Islet of Langerhans (tissue), 1 donor: ENCODE data around the gene VPS18.
A peak's percentile ranks its signal among the peaks of the same experiment; 100 is the strongest.

Experiments
- FAIRE-seq: peaks from one replicate; lab custom pipeline; 2011; peaks lifted over from hg19 to GRCh38; lab: Jason Lieb, UNC

The VPS18 gene

DNA sequence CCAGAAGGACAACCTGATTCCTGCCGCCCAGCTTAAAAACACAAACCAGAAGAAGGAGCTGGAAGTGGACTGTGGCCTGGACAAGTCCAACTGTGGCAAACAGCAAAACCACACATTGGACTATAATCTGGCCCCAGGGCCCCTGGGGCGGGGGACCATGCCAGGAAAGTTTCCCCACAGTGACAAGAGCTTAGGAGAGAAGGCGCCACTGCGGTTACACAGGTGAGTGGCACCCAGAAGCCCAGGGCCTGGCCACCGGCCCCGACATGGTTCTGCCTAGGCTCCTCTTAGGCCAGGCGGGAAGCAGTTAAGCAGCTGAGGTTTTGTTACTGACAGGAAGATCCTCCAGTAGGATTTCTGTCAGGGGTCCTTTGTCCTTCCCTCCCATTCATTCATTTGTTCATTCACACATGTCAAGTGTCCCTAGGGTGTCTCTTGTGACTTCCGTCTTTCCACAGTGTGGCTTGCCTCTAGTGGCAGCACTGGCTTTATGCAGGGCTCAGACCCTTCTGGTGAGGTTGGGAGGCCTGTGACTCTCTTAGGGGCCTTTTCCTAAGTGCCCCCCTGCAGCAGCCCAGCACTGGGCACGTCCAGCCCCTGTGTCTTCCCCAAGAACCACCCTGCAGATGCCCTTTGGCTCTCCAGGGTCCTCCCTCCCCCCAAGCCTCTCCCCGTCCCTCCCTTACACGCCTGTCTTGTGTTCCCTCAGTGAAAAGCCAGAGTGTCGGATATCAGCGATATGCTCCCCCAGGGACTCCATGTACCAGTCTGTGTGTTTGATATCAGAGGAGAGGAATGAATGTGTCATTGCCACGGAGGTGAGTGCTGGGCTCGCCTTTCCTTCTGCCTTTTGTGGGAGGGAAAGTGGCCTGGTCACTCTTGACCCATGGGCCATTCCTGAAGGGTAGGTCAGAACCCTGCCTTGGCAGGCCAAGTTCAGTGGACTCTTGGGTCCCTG is 42.7 kb downstream of the VPS18 start:
- FAIRE-seq: no peak

- no peak for FAIRE-seq
Measured at GRCh38 chr15:40937762-40938535, 43.7 kb downstream of the VPS18 start.

- FAIRE-seq: no peak
Measured at GRCh38 chr15:40938536-40938870, 44.3 kb downstream of the VPS18 start.

DNA sequence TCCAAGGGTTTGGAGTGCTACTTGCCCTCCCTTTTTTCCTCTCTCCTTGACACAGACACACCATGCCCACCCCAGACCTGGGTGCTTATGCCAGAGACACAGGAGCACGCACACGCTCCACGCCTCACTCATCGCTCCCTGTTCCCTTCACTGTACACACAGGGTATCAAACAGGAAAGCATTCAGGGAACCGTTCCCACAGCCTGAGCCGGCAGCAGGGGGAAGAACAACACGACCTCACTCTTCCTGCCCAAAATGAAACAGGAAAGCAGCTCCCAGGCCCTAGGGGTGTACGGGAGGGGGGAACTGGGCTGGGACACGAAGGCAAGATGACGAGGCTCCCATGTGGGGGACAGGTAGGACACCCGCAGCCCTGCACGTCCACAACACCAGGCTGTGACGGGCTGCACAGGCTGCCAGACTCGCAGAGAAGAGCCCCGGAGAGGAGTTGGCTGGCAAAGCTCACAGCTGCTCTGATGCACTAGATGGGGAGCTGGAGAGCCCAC is 46.1 kb downstream of the VPS18 start:
- no peak for FAIRE-seq

DNA sequence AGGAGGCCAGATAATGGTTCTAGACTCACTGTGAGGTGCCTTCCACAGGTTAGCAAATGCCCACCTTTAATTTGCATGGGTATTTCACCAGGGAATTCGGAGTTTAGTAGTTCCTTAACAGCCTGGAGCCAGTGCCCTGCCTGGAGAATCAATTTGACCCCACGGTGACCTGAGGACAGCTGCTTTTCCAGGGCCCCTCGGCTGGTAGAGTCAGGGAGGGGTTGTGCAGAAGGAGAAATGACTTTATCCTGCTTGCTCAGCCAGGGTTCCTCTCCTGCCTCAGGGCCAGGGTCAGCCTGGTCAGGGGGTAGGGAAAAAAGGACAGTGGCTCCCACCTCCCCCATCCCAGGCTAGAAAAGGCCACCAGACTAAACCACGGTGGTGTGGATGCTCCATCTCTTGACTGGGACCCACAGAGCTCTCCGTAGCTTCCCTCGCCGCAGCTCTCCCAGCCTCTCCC is 46.8 kb downstream of the VPS18 start:
- no peak for FAIRE-seq

DNA sequence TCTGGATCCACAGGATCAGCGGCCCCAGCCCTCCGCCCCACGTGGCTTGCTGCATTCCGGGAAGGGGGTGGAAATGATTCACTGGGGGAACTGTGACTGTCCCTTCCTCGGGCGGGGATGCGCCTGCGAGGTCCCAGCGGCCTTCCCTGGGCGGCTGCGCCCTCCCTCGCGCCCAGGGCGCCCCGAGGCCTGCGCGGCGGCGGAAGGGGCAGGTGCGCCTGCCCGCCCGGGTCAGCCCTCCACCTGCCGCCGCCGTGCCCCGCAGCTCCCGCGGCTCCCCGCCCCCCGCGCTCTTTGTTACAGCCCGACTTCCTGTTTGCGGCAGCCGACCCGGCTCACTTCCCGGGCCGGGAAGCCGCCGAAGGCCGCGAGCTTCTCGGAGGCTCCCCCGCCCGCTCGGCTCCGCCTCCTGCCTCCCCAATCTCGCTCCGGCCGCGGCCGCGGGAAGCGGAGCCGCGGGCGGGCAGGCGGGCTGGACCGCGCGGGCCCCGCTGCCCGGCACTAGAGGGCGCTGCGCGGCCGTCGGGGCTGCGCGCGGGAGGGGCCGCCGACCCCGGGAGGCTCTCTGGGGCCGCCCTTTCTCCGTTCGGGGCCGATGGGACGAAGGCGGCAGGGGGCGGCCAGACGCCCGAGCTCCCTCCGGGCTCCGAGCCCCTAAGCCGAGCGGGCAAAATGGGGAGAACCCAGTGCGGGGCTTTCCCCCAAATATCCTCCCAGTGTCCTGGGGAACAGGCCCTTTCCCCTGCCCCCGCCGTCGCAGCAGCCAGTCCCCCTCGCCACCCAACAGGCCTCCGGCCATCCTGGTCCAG is 47.5 kb downstream of the VPS18 start:
- no peak for FAIRE-seq

DNA sequence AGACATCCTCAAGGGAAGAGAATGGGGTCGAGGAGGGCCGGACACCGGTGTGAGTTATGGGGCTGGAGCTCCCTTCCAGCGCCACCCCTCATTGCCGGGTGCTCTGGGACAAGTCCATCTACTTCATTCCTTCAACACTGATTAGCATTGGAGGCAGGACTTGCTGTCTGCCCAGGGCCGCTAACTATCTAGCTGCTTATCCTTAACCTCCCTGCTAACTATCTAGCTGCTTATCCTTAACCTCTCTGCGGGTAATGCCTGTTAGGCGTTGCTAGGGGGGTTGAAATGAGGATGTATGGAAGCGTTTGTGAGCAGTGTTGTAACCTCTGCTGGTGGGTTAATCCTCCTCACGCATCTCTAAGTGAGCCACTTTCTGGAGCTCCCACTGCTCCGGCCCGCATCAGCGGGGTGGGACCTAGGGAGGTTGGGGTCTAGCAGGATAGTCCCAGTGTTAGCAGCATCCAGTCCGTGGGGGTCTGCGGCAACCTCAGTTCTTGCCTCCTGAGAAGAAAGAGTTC is 48.1 kb downstream of the VPS18 start:
- no peak for FAIRE-seq

DNA sequence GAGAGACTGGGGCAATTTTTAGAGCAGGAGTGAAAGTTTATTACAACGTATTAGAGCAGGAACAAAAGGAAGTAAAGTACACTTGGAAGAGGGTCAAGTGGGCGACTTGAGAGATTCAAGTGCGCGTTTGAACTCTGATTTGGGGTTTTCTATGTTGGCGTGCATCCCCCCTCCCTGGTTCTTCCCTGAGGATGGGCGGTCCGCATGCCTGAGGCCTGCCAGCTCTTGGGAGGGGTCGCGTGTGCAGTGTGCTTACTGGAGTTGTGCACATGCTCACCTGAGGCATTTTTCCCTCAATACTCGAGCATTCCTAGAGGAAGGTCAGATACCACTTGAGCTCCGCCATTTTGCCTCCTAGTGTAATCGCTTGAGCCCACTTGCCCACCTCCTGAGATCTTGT is 48.6 kb downstream of the VPS18 start:
- no peak for FAIRE-seq

- FAIRE-seq: no peak
Measured at GRCh38 chr15:40943764-40944365, 49.6 kb downstream of the VPS18 start.

DNA sequence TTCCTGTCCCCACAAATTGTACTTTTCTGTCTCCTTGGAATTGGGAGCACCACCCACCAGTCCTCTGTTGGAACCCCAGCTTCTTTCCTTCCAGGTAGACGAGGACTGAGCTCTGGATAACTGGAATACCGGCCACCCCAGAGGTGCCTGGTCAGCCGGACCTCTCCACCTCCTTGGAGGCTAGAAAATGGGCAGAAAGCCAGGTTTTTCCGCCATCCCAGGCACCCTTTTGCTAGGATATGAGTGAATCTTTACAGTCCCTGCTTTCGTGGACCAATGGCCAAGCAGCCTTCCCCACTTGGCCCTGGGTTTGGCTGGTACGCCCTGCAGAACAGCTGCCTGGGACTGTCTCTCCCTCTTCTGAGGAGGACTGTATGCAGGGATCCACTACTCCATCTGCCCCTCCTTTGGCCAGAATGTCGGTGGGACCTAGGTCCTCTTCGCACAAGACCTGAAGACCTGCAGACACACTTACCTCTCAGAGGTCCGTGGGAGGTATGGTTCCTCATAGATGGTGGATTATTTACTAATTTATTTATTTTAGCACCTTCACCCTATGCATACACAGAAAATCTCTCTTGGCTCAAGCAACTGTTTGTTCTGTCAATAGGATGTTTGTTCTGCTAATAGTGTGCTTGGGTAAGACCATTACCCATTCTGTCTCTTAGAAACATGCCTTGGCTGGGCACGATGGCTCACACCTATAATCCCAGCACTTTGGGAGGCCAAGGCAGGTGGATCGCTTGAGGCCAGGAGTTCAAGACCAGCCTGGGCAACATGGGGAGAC is 50.5 kb downstream of the VPS18 start:
- FAIRE-seq: no peak

DNA sequence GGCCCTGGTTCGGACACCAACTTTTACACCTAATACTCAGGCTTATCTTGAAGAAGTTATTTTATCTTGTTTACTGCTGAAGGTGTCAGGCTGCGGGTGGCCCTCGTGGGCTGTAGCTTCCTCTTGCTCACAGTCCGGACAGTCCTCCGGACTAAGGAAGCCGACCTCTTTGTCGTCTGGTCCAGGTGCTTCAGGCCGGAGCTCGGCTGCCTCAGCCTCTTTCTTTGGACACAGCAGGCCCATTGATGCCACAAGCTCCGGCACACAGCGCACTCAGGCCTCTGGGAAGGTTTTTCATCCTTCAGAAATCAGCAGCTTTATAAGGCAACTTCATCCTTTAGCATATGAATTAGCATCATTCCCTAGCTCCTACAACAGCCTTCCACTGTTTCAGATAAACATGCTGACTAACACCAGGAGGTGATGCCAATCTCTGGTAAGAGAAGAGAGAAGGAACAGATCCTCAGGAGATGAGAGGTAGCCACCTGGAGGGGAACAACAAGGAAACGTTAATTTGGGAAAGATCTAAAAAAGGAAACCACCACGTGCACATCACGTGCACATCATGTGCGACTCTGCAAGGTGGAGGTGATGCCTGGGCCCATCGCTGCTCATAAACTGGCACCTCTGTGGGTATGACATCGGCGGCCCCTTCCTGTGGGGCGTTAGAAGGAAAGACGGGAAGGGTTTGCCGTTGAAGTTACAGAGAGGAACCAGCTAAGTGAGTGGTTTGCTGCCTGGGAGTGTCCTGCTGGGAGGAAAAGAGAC is 54.6 kb downstream of the VPS18 start:
- no peak for FAIRE-seq

GRCh38 chr15:40949756-40950207 is 55.5 kb downstream of the VPS18 start:
- FAIRE-seq: no peak

DNA sequence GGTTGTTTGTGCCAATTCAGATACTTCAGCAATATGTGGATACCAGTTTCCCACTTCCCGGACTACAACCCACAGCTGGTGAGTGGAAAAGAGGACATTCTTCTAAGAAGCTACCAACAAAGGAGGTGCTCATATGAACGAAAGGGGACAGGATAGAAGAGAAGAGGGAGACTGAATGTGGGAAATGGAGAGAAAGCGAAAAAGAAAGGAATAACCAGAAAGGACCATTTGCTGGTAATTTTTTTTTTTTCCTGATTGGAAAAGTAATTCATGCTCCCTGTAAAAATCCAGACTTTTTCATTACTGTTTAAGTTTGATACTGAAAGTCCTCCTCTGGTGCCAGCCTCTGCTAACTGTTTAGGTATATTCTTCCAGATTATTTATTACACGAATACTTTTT is 57.5 kb downstream of the VPS18 start:
- FAIRE-seq: no peak

DNA sequence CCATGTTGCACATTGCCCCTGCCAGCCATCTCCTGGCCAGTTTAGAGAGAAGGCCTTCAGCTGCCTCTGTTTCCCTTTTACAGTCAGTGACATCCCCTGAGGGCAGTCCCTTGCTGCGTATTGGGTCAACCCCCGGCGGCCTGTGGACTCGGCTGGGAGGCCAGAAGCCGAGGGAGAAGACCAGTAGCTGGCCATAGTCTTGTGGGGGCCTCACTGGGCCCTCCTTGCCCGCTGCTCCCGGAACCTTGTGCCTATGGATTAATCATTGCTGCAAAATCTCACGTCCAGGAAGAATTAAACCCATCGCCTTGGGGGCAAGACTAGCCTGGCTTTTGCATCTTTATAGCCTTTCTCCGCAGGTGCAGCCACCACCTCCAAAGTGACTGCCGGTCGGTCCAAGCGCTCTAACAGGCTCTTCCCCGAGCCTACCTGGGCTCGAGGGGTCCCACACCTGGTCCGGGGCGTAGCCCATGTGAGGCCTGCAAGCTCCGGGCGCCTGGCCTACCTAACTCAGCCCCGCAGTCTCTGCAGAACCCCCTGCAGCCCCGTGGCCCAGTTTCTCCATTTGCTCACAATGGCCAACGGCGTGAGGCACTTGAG is 58.2 kb downstream of the VPS18 start:
- FAIRE-seq: no peak

DNA sequence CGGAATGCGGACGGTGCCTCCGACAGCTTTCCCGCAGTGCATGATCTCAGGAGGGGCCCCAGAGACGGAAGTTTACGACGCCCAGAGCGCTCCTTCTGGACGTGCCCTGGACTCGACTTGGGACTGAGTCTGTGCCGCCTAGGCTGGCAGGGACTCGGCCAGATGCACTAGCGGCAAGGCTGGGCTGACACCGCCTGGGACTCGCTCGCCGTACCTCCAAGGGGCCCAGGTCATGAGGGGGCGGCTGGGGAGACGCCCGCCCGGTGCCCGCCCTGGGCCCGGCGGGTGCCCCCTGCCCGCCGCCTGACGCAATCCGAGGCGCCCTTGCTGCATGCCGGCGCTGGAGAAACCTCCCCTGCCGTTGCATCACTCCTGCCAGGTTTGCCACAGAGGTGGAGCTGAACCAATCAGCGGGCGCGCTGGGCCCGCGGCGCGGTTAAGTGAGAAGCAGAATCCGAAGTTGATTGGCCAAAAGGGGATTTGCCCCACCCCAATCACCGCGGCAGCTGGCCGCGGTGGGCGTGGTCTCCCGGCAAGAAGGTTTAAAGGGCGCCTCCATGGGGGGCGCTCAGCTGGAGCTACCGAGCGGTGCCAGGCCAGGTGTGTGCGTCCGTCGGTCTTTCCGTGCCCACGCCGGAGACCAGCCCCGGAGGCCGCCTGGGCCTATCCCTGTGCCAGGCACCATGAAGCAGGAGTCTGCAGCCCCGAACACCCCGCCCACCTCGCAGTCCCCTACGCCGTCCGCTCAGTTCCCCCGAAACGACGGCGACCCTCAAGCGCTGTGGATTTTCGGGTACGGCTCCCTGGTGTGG is 58.9 kb downstream of the VPS18 start, which contains the start of gene CHAC1:
CHAC1 (plus strand) TSS at position 571 of the 812 bp plus-strand sequence; CDS start at position 684, 113 bp downstream.
- FAIRE-seq: peak; percentile 86
